ENCODE measurements around the gene IYD.

Gene IYD

GRCh38 chr6:150349546-150349945 lies 19.3 kb upstream of the IYD start:
- H3K27ac ChIP-seq = no peak overlapping the region
- TF ChIP-seq ZFX (IDR thresholded peaks at IDR 0.05; ENCODE audit: borderline replicate concordance) = no peak
- no peak for TF ChIP-seq CTCF (IDR thresholded peaks at IDR 0.05)

- no peak overlapping the region for H3K27ac ChIP-seq
- TF ChIP-seq ZFX (IDR thresholded peaks at IDR 0.05; ENCODE audit: borderline replicate concordance) (no peak), CTCF (IDR thresholded peaks at IDR 0.05) (no peak)
These were observed 16.2 kb upstream of the IYD start for GRCh38 chr6:150352321-150353296.

GRCh38 chr6:150353445-150353844 lies 15.4 kb upstream of the IYD start:
- no peak overlapping the region for H3K27ac ChIP-seq
- TF ChIP-seq CTCF (IDR thresholded peaks at IDR 0.05) (no peak), ZFX (IDR thresholded peaks at IDR 0.05; ENCODE audit: borderline replicate concordance) (no peak)

- no peak overlapping the region for H3K27ac ChIP-seq
- TF ChIP-seq CTCF (IDR thresholded peaks at IDR 0.05) (no peak), ZFX (IDR thresholded peaks at IDR 0.05; ENCODE audit: borderline replicate concordance) (no peak)
These were observed 13.8 kb upstream of the IYD start for GRCh38 chr6:150354754-150355571.

- H3K27ac ChIP-seq = no peak overlapping the region
- TF ChIP-seq CTCF (IDR thresholded peaks at IDR 0.05) (no peak), ZFX (IDR thresholded peaks at IDR 0.05; ENCODE audit: borderline replicate concordance) (no peak)
These were observed 12.9 kb upstream of the IYD start for GRCh38 chr6:150355932-150356331.

GRCh38 chr6:150361876-150362275 lies 6.9 kb upstream of the IYD start:
- no peak overlapping the region for H3K27ac ChIP-seq
- TF ChIP-seq CTCF (IDR thresholded peaks at IDR 0.05) = no peak
- no peak for TF ChIP-seq ZFX (IDR thresholded peaks at IDR 0.05; ENCODE audit: borderline replicate concordance)
